Activated T-cell treated with anti-CD3 and anti-CD28 coated beads, Interleukin-2, amount 50 U/mL, for 24 hours (primary cell): ENCODE results near the gene NSUN6.
"Not testable (repeated sequence)": the region's sequence is repeated elsewhere in the genome, so short reads cannot be mapped to it uniquely, and the experiment has no call there.

Source experiments
- DNase-seq: peaks from one replicate; pipeline ENCODE4 v3.0.0-alpha.2; 2020
- H3K27ac Mint-ChIP-seq: 2 replicates; pipeline ENCODE4 v1.8.0; 2020; ENCODE audit warnings: mild to moderate bottlenecking, mixed read lengths
- H3K27me3 Mint-ChIP-seq: 2 replicates; pipeline ENCODE4 v1.8.0; 2020; ENCODE audit warnings: mixed read lengths
- H3K36me3 Mint-ChIP-seq: 2 replicates; pipeline ENCODE4 v1.8.0; 2020; ENCODE audit warnings: low read depth, mixed read lengths
- H3K4me1 Mint-ChIP-seq: 2 replicates; pipeline ENCODE4 v1.8.0; 2020; ENCODE audit warnings: low read depth, mixed read lengths
- H3K4me3 Mint-ChIP-seq: 2 replicates; pipeline ENCODE4 v1.8.0; 2020; ENCODE audit warnings: mild to moderate bottlenecking, moderate library complexity, mixed read lengths
- H3K9me3 Mint-ChIP-seq: 2 replicates; pipeline ENCODE4 v1.8.0; 2020; ENCODE audit warnings: mixed read lengths

NSUN6 gene

DNA sequence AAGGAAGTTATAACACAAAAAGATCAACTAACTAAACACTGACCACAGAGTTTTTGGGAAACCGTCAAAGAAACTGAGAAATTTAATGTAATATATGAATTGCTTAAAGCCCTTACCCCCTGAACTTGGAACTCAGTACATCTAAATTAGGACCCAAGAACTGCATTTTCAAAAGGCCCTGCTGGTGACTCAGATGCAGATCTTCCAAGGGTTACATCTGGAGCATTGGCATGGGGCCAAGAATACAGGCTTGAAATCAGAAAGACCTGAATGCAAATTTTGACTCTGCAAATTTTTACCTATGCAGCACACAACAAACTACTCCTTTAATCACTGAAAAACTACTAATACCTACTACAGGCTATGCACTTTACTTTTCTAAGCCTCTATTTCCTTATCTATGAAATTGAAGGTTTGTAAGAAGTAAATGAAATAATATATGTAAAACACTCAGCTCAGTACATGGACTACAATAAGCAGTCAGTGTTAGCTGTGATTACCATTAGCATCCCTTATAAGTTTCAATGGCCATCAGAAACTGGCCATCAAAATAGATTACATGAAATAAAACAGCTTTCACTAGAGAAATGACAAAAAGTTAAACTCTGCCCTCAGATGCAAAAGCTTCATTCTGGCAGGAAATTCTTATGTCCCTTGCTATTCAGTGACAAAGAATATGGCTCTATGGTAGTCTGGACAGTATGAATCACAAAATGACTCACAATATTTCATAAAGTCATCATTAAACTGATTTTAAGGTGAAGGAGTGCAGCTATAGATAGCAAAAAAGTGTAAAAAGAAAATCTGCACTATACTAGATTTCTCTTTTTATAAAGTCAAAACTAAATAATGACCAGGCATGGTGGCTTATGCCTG, 43.6 kb downstream of the NSUN6 start:
- DNase-seq, result no peak
- H3K9me3 Mint-ChIP-seq, result no peaks in the 10 kb centered on the region
- H3K27ac Mint-ChIP-seq, result no peak overlapping the region
- H3K4me1 Mint-ChIP-seq, result peaks cover 14% of the 10 kb centered on the region
- no peak overlapping the region for H3K4me3 Mint-ChIP-seq
- H3K27me3 Mint-ChIP-seq, result no peaks in the 10 kb centered on the region
- peaks cover 78% of the 10 kb centered on the region for H3K36me3 Mint-ChIP-seq

DNA sequence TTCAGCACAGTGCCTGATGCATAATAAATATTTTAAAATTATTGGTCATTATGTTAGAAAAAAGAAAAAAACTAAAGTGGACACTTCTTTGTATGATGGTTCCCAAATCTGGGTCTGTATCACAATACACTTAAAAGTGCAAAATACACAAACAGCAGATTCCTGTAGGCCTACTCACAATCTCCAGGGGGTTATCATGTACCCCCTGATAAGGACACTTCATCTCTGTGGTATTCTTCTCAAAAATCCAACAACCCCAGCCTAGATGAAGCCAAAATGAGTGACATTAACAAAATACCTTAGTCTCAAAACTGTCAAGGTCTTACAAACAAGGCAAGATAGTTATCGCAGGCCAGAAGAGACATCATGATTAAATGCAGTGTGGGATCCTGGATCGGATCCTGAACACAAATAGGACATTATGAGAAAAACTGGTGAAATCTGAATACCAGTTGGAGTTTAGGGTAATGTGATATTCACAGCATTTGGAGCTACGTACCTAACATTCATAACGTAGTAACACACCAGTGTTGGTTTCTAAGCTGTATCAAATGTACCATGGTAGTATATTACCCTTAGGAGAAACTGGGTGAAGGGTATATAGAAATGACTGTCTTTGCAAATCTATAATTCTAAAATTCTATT, 45.2 kb downstream of the NSUN6 start:
- no peaks in the 10 kb centered on the region for H3K9me3 Mint-ChIP-seq
- no peak overlapping the region for H3K4me3 Mint-ChIP-seq
- no peak overlapping the region for H3K27ac Mint-ChIP-seq
- H3K36me3 Mint-ChIP-seq, result peaks cover 71% of the 10 kb centered on the region
- H3K4me1 Mint-ChIP-seq, result peaks cover 14% of the 10 kb centered on the region
- no peak for DNase-seq
- H3K27me3 Mint-ChIP-seq, result no peaks in the 10 kb centered on the region

DNA sequence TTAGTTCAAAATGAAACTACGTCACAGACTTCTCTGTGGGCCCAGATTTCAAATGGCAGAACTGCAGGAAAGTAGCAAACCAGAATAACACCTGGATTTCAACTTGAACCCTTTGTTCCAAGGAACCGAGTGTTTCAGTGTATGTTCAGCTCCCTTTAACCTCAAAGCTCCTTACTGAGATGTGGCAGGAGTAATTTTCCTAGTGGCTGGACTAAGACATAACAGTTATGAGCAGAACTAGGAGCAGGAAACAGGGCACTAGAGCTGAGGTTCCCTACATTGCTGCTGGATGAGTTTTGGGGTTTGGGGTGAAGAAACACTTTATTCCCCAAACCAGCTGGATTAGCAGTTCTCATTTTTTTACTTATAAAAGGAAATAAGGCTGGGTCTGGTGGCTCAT, 50.1 kb downstream of the NSUN6 start:
- H3K27ac Mint-ChIP-seq, result no peak overlapping the region
- H3K9me3 Mint-ChIP-seq, result no peaks in the 10 kb centered on the region
- no peaks in the 10 kb centered on the region for H3K27me3 Mint-ChIP-seq
- no peak overlapping the region for H3K4me3 Mint-ChIP-seq
- no peaks in the 10 kb centered on the region for H3K4me1 Mint-ChIP-seq
- DNase-seq, result no peak
- H3K36me3 Mint-ChIP-seq, result peaks cover 58% of the 10 kb centered on the region

DNA sequence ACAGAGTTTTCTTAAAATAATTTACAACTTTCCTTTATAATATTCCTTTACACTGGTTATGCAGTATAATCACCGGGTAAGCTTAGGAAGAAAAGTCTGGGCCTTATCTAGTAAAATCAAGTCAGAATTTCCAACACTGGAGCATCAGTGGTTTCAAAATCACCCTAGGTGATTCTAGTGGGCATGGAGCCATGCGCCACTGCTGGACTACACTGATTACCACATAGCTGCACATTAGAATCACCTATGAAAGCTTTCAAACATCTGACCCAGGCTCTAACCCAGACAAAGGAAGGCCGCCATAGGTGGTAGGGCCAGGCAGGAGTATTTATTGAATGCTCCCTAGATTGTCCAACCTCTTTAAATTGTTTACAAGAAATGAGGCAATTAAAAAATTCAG, 52.0 kb downstream of the NSUN6 start:
- H3K36me3 Mint-ChIP-seq, result peaks cover 62% of the 10 kb centered on the region

DNA sequence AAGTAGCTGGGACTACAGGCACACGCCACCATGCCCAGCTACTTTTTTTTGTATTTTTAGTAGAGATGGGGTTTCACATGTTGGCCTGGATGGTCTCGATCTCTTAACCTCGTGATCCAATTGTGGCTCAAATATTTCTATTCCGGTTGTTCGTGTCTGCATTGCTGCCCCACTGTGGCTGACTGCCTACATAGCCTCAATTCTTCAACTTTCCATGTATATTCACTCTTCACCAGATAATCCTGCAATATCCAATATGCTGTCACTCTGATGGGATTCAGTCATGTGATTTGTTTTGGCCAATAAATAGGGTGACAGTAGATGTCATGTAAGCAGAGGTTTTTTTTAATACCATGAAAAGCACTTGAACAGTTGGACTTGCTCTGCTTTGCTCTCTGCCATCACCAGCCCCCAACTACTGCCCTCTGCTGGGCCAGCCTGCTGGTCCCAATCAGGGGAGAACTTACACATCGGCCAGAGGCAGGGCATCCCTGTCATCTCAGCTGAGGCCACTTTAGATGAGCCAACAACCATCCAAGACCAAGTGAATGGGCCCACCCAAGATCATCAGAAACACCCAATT, 56.7 kb downstream of the NSUN6 start:
- Mint-ChIP-seq H3K4me1 (peaks cover 7% of the 10 kb centered on the region), H3K27me3 (no peaks in the 10 kb centered on the region), H3K4me3 (no peak overlapping the region), H3K9me3 (peaks cover 7% of the 10 kb centered on the region), H3K27ac (no peak overlapping the region), H3K36me3 (peaks cover 75% of the 10 kb centered on the region)
- no peak for DNase-seq

More for the DNA sequence above, 52.0 kb downstream of the NSUN6 start:
- Mint-ChIP-seq H3K27ac (no peak overlapping the region), H3K4me1 (no peaks in the 10 kb centered on the region), H3K4me3 (no peak overlapping the region), H3K27me3 (no peaks in the 10 kb centered on the region), H3K9me3 (no peaks in the 10 kb centered on the region)
- DNase-seq, result no peak

DNA sequence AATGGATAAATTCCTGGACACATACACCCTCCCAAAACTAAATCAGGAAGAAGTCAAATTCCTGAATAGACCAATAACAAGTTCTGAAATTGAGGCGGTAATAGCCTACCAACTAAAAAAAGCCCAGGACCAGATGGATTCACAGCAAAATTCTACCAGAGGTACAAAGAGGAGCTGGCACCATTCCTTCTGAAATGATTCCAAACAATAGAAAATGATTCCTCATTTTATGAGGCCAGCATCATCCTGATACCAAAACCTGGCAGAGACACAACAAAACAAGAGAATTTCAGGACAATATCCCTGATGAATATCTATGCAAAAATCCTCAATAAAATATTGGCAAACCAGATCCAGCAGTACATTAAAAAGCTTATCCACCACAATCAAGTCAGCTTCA, 60.2 kb downstream of the NSUN6 start:
- H3K36me3 Mint-ChIP-seq, result peaks cover 92% of the 10 kb centered on the region
- not testable (repeated sequence) for H3K9me3 Mint-ChIP-seq, H3K27me3 Mint-ChIP-seq, H3K4me3 Mint-ChIP-seq, H3K4me1 Mint-ChIP-seq, DNase-seq, H3K27ac Mint-ChIP-seq

DNA sequence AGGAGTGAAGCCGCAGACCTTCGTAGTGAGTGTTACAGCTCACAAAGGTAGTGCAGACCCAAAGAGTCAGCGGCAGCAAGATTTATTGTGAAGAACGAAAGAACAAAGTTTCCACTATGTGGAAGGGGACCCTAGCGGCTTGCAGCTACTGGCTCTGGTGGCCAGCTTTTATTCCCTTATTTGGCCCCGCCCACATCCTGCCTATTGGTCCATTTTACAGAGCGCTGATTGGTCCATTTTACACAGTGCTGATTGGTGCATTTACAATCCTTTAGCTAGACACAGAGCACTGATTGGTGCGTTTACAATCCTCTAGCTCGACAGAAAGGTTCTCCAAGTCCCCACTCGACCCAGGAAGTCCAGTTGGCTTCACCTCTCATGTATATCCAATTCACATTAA, 64.8 kb downstream of the NSUN6 start:
- not testable (repeated sequence) for DNase-seq, H3K27me3 Mint-ChIP-seq, H3K4me3 Mint-ChIP-seq, H3K9me3 Mint-ChIP-seq, H3K27ac Mint-ChIP-seq
- H3K36me3 Mint-ChIP-seq, result peaks cover 98% of the 10 kb centered on the region
- peaks cover 15% of the 10 kb centered on the region for H3K4me1 Mint-ChIP-seq

DNA sequence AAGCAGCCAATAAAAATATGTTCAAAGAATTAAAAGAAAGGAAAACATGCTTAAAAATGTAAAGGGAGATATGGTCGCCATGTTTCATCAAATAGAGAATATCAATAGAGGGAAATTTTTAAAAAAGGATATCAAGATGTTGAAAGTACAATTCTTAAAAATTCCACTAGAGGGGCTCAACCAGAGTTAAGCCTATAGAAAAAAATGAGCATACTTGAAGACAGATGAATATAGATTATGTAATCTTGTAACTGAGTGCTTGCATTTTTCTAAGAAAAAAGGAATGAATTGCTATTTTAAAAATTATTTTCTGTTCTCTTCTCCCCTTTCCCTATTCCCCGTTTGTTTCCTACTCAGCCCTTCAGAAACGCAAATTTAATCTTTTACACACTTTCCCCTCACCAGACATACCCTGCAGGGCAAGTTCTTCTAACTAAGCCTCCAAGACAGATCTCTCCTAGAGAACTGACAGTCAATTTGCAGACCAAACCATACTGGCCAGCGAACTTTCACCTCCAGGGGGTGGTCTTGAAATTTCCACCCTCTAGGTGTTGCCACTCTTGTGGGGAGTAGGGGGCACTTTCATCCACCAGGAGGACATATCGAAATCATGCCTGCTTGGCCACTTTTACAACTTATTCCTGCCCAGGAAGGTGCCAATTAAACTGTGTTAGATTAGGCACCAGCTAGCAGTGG, 67.7 kb downstream of the NSUN6 start:
- H3K4me3 Mint-ChIP-seq, result no peak overlapping the region
- H3K27ac Mint-ChIP-seq, result no peak overlapping the region

DNA sequence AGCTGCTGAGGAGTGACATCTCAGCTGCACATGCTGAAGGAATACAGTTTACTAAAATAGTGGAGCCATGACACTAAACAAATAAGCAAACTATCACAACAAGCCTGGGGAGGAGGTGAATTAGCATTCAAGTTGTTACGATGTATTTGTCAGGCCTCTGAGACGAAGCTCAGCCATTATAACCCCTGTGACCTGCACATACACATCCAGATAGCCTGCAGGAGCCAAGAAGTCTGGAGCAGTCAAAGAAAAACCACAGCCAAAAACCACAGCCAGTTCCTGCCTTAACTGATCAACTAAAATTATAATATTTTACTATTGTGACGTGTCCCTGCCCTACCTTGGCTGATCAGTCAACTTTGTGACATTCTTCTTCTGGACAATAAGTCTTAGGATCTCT, 68.6 kb downstream of the NSUN6 start:
- no peak overlapping the region for H3K27ac Mint-ChIP-seq
- peaks cover 11% of the 10 kb centered on the region for H3K9me3 Mint-ChIP-seq
- H3K4me3 Mint-ChIP-seq, result no peak overlapping the region

More for the DNA sequence above, 67.7 kb downstream of the NSUN6 start:
- Mint-ChIP-seq H3K27me3 (no peaks in the 10 kb centered on the region), H3K9me3 (peaks cover 6% of the 10 kb centered on the region), H3K4me1 (peaks cover 13% of the 10 kb centered on the region), H3K36me3 (peaks cover 98% of the 10 kb centered on the region)
- no peak for DNase-seq

DNA sequence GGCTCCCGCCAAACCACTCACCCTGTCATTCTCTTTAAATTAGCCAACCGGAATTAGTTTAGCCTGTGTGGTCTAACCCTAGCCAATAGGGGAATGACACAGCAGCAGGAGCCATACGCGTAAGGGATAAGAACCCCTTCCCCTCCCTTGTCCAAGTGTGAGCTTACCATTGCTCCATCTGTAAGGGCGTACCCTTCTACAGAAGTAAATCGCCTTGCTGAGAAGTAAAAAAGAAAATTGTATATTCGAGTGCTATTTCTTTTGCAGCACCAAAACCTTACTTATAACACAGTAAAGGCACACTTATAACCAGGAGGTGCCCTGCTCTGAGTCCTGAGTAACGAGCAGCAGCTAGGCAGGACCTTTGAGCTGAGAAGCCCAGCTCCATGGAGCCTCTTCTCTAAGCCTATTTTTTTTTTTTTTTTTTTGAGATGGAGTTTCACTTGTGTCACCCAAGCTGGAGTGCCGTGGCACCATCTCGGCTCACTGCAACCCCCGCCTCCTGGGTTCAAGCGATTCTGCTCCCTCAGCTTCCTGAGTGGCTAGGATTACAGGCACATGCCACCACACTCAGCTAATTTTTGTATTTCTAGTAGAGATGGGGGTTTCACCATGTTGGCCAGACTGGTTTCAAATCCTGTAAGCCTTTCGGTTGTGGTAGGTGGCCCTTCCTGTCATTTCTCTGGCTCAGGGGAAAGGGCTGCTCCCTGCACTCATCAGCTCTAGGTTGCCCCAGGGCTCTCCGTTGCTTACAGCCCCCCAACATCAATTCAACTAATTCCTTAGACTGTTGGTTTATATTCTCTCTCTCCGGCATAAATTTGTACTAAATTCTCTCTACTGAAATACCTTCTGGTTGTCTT, 73.3 kb downstream of the NSUN6 start:
- Mint-ChIP-seq H3K4me1 (peaks cover 6% of the 10 kb centered on the region), H3K36me3 (peaks cover 88% of the 10 kb centered on the region), H3K27ac (no peak overlapping the region), H3K4me3 (no peak overlapping the region), H3K27me3 (no peaks in the 10 kb centered on the region), H3K9me3 (peaks cover 22% of the 10 kb centered on the region)
- no peak for DNase-seq

More for the DNA sequence above, 68.6 kb downstream of the NSUN6 start:
- H3K4me1 Mint-ChIP-seq, result peaks cover 13% of the 10 kb centered on the region
- peaks cover 97% of the 10 kb centered on the region for H3K36me3 Mint-ChIP-seq
- no peak for DNase-seq
- no peaks in the 10 kb centered on the region for H3K27me3 Mint-ChIP-seq

DNA sequence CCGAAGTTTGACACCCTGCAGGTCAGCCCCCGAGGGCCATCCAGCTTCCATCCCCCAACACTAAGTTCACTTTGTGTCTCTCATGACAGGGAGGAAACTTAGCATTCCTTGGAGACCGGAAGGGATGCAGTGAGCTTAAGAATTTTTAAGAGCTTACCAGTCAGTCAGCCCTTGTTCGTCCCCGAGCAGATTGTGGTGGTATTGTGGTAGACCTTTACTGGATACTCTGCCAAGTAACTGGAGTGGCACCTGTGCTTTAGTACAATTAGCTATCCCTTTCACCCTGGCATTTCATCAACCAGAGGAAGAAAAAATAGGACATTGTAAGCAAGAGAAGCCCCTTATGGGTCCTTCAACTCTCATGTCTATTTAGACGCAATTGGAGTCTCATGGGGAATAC, 74.8 kb downstream of the NSUN6 start:
- no peak overlapping the region for H3K27ac Mint-ChIP-seq
- H3K27me3 Mint-ChIP-seq, result no peaks in the 10 kb centered on the region
- peaks cover 22% of the 10 kb centered on the region for H3K9me3 Mint-ChIP-seq
- no peak overlapping the region for H3K4me3 Mint-ChIP-seq
- peaks cover 74% of the 10 kb centered on the region for H3K36me3 Mint-ChIP-seq
- no peaks in the 10 kb centered on the region for H3K4me1 Mint-ChIP-seq
- DNase-seq, result no peak

DNA sequence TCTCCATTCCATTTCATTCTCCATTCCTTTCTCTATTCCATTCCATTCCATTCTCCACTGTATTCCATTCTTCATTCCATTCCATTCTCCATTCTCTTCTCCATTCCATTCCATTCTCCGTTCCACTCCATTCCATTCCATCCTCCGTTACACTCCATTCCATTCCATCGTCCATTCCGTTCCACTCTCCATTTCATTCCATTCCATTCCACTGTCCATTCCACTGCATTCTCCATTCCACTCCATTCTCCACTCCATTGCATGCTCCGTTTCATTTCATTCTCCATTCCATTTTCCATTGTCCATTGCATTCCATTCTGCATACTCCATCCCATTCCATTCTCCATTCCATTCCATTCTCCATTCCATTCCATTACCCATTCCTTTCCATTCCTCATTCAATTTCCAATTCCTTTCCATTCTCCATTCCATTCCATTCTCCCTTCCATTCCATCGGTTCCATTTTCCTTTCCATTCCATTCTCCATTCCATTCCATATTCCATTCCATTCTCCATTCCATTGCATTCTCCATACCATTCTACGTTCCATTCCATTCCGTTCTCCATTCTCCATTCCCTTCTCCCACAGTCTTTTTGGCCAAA, 78.3 kb downstream of the NSUN6 start:
- Mint-ChIP-seq H3K9me3 (peaks cover 12% of the 10 kb centered on the region), H3K4me3 (no peak overlapping the region), H3K4me1 (no peaks in the 10 kb centered on the region), H3K27ac (no peak overlapping the region), H3K27me3 (no peaks in the 10 kb centered on the region), H3K36me3 (peaks cover 41% of the 10 kb centered on the region)
- DNase-seq, result no peak

DNA sequence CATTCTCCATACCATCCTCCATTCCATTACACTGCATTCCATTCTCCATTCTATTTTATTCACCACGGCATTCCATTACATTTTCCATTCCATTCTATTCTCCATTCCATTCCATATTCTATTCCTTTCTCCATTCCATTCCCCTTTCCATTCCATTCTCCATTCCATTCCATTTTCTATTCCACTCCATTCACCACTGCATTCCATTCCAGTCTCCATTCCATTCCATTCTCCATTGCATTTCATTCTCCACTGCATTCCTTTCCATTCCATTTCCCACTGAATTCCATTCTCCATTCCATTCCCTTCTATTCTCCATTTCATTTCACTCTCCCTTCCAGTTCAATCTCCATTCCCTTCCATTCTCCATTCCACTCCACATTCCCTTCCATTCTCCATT, 79.6 kb downstream of the NSUN6 start:
- no peak for DNase-seq
- Mint-ChIP-seq H3K9me3 (peaks cover 2% of the 10 kb centered on the region), H3K4me1 (no peaks in the 10 kb centered on the region), H3K36me3 (peaks cover 29% of the 10 kb centered on the region), H3K4me3 (no peak overlapping the region), H3K27me3 (no peaks in the 10 kb centered on the region), H3K27ac (no peak overlapping the region)
